Activated CD8-positive, alpha-beta memory T cell treated with anti-CD3 and anti-CD28 coated beads for 48 hours (primary cell): ENCODE results near the gene CLCN7.

Experiments
- DNase-seq, 3 experiments: peaks; one replicate each; pipeline ENCODE4 v3.0.0-alpha.2; 2020; ENCODE audit warnings: low read depth in 2 of 3, low spot score in 2 of 3

Gene CLCN7

GRCh38 chr16:1407753-1408152 is 67.1 kb downstream of the CLCN7 start:
- no peak for DNase-seq

- no peak for DNase-seq
These were observed 71.1 kb downstream of the CLCN7 start for GRCh38 chr16:1403733-1404132.

- no peak for DNase-seq
These were observed 71.8 kb downstream of the CLCN7 start for GRCh38 chr16:1403036-1403435.

GRCh38 chr16:1401758-1402154 is 73.1 kb downstream of the CLCN7 start:
- DNase-seq = no peak

GRCh38 chr16:1401061-1401757 is 73.6 kb downstream of the CLCN7 start:
- DNase-seq = no peak

GRCh38 chr16:1398826-1399581 is 75.8 kb downstream of the CLCN7 start:
- no peak for DNase-seq

- DNase-seq = no peak
These were observed 76.5 kb downstream of the CLCN7 start for GRCh38 chr16:1398351-1398750.

- DNase-seq = no peak
These were observed 77.0 kb downstream of the CLCN7 start for GRCh38 chr16:1397779-1398178.

- DNase-seq = no peak
These were observed 79.3 kb downstream of the CLCN7 start for GRCh38 chr16:1395444-1396031.
